GM23338 (cell line): ENCODE data around the gene PTPRH.

Source experiments
- CREB1 ChIP-seq: fragments of 250-450 bp; sonication (Bioruptor Pico); IDR thresholded peaks from 2 replicates; pipeline ENCODE4 v1.5.0; 2020; ENCODE audit warnings: low read depth, mild to moderate bottlenecking, moderate library complexity
- EZH2 ChIP-seq: fragments of 200-600 bp; sonication (generic); IDR thresholded peaks from one replicate; pipeline ENCODE4 v1.8.0; 2017; ENCODE audit warnings: antibody characterized with exemption, mild to moderate bottlenecking, low read depth; ENCODE audit not compliant: unreplicated experiment
- JUNB ChIP-seq: IDR thresholded peaks from one replicate; pipeline ENCODE4 v1.6.1; 2016; ENCODE audit warnings: antibody characterized with exemption; ENCODE audit not compliant: unreplicated experiment
- POLR2AphosphoS5 ChIP-seq: IDR thresholded peaks from 2 replicates; pipeline ENCODE4 v1.6.1; 2016; ENCODE audit warnings: antibody characterized with exemption, low read depth
- ZNF114 ChIP-seq: fragments of 250-450 bp; sonication (Bioruptor Pico); IDR thresholded peaks from 2 replicates; pipeline ENCODE4 v1.5.0; 2020; ENCODE audit warnings: mild to moderate bottlenecking, moderate library complexity
- TF ChIP-seq, protein P1 (sequence below), 2 experiments: fragments of 200-600 bp in 1 of 2; sonication (generic) in 1 of 2; conservative IDR thresholded peaks; 2 replicates each; pipeline versions ENCODE4 v1.5.1 to v1.6.1; 2016 to 2017; ENCODE audit warnings: antibody characterized with exemption in 2 of 2, low read depth in 2 of 2, mild to moderate bottlenecking in 2 of 2, moderate library complexity in 1 of 2
- TF ChIP-seq, protein P2 (sequence below): IDR thresholded peaks from one replicate; pipeline ENCODE4 v1.6.1; 2018; ENCODE audit warnings: antibody characterized with exemption; ENCODE audit not compliant: unreplicated experiment

DNA sequence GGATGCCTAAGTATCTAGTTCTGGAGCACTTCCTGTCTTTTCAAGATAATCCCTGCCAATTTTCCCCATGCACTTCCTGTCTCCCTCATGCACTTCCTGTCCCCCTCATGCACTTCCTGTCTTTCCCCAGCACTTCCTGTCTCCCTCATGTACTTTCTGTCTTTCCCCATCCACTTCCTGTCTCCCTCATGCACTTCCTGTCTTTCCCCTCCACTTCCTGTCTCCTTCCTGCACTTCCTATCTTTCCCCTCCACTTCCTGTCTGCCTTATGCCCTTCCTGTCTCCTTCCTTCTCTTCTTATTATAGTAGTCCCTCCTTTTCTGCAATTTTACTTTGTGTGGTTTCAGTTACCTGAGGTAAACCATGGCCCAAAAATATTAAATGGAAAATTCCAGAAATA lies 57.3 kb downstream of the PTPRH start:
- TF ChIP-seq, protein P1, sequence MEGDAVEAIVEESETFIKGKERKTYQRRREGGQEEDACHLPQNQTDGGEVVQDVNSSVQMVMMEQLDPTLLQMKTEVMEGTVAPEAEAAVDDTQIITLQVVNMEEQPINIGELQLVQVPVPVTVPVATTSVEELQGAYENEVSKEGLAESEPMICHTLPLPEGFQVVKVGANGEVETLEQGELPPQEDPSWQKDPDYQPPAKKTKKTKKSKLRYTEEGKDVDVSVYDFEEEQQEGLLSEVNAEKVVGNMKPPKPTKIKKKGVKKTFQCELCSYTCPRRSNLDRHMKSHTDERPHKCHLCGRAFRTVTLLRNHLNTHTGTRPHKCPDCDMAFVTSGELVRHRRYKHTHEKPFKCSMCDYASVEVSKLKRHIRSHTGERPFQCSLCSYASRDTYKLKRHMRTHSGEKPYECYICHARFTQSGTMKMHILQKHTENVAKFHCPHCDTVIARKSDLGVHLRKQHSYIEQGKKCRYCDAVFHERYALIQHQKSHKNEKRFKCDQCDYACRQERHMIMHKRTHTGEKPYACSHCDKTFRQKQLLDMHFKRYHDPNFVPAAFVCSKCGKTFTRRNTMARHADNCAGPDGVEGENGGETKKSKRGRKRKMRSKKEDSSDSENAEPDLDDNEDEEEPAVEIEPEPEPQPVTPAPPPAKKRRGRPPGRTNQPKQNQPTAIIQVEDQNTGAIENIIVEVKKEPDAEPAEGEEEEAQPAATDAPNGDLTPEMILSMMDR (conservative IDR thresholded peaks at IDR 0.05; ENCODE audit: low read depth in 2 of 2), result no peak
- TF ChIP-seq POLR2AphosphoS5, result no peak
- TF ChIP-seq, protein P2, sequence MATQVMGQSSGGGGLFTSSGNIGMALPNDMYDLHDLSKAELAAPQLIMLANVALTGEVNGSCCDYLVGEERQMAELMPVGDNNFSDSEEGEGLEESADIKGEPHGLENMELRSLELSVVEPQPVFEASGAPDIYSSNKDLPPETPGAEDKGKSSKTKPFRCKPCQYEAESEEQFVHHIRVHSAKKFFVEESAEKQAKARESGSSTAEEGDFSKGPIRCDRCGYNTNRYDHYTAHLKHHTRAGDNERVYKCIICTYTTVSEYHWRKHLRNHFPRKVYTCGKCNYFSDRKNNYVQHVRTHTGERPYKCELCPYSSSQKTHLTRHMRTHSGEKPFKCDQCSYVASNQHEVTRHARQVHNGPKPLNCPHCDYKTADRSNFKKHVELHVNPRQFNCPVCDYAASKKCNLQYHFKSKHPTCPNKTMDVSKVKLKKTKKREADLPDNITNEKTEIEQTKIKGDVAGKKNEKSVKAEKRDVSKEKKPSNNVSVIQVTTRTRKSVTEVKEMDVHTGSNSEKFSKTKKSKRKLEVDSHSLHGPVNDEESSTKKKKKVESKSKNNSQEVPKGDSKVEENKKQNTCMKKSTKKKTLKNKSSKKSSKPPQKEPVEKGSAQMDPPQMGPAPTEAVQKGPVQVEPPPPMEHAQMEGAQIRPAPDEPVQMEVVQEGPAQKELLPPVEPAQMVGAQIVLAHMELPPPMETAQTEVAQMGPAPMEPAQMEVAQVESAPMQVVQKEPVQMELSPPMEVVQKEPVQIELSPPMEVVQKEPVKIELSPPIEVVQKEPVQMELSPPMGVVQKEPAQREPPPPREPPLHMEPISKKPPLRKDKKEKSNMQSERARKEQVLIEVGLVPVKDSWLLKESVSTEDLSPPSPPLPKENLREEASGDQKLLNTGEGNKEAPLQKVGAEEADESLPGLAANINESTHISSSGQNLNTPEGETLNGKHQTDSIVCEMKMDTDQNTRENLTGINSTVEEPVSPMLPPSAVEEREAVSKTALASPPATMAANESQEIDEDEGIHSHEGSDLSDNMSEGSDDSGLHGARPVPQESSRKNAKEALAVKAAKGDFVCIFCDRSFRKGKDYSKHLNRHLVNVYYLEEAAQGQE, result no peak
- TF ChIP-seq EZH2, result no peak
- no peak for TF ChIP-seq ZNF114 (CRISPR knock-in tag)
- no peak for TF ChIP-seq JUNB
- no peak for TF ChIP-seq CREB1
